SK-N-SH (cell line): Measurements from ENCODE around the gene OCA2.

Experiments
- CHD2 ChIP-seq: fragments of 150-350 bp; IDR thresholded peaks from 2 replicates; pipeline ENCODE4 v1.6.1; 2018; ENCODE audit warnings: low read length; ENCODE audit not compliant: partially characterized antibody
- CTCF ChIP-seq: fragments of 200-600 bp; sonication (generic); IDR thresholded peaks from 2 replicates; pipeline ENCODE4 v1.6.1; 2017; ENCODE audit warnings: antibody characterized with exemption, mild to moderate bottlenecking, moderate library complexity
- FOXM1 ChIP-seq: IDR thresholded peaks from 2 replicates; pipeline ENCODE4 v1.4.0; 2012; ENCODE audit warnings: low read depth, mild to moderate bottlenecking
- GABPA ChIP-seq: IDR thresholded peaks from 2 replicates; pipeline ENCODE4 v1.4.0; 2012; ENCODE audit warnings: low read depth, mild to moderate bottlenecking
- MAX ChIP-seq: IDR thresholded peaks from 2 replicates; pipeline ENCODE4 v1.4.0; 2012; ENCODE audit warnings: low read depth
- POLR2AphosphoS5 ChIP-seq: IDR thresholded peaks from 2 replicates; pipeline ENCODE4 v1.6.1; 2012; ENCODE audit warnings: low read depth, low read length
- RAD21 ChIP-seq: IDR thresholded peaks from 2 replicates; pipeline ENCODE4 v1.6.1; 2012; ENCODE audit warnings: mild to moderate bottlenecking, low read length
- RCOR1 ChIP-seq: fragments of 150-350 bp; IDR thresholded peaks from 2 replicates; pipeline ENCODE4 v1.6.1; 2017; ENCODE audit warnings: antibody characterized with exemption, low read length
- REST ChIP-seq: IDR thresholded peaks from 2 replicates; pipeline ENCODE4 v1.6.1; 2012; ENCODE audit warnings: mild to moderate bottlenecking, low read depth, low read length, moderate library complexity
- RFX5 ChIP-seq: IDR thresholded peaks from 2 replicates; pipeline ENCODE4 v1.6.1; 2012; ENCODE audit warnings: mild to moderate bottlenecking, improper control_type of control experiment, low read length
- SMC3 ChIP-seq: IDR thresholded peaks from 2 replicates; pipeline ENCODE4 v1.6.1; 2012; ENCODE audit warnings: low read depth, low read length, improper control_type of control experiment
- TEAD4 ChIP-seq: IDR thresholded peaks from 2 replicates; pipeline ENCODE4 v1.4.0; 2012; ENCODE audit warnings: mild to moderate bottlenecking, borderline replicate concordance; ENCODE audit not compliant: insufficient read depth
- YY1 ChIP-seq: IDR thresholded peaks from 2 replicates; pipeline ENCODE4 v1.4.0; 2012; ENCODE audit warnings: low read depth, mild to moderate bottlenecking

GRCh38 chr15:28115871-28116270, 16.8 kb upstream of the OCA2 start:
- no peak for TF ChIP-seq CTCF
- no peak for TF ChIP-seq RCOR1
- TF ChIP-seq GABPA = no peak
- TF ChIP-seq RFX5 = no peak
- TF ChIP-seq MAX = no peak
- TF ChIP-seq TEAD4 = no peak
- no peak for TF ChIP-seq REST
- no peak for TF ChIP-seq FOXM1
- TF ChIP-seq POLR2AphosphoS5 = no peak
- no peak for TF ChIP-seq YY1
- TF ChIP-seq RAD21 = no peak
- TF ChIP-seq CHD2 = no peak
- TF ChIP-seq SMC3 = no peak
